GM21786 (cell line): ENCODE results near the gene WDFY1.
A peak's percentile ranks its signal among the peaks of the same experiment; 100 is the strongest.

Experiments used
- ATAC-seq: cut with Tn5 transposase; IDR thresholded peaks from one replicate; pipeline ENCODE4 v1.9.1; 2021; ENCODE audit not compliant: unreplicated experiment

WDFY1 gene

GRCh38 chr2:223865124-223865523 lies 80.0 kb downstream of the WDFY1 start:
- peak; percentile 34 for ATAC-seq

- ATAC-seq: no peak
Observed at GRCh38 chr2:223863491-223863890, 81.6 kb downstream of the WDFY1 start.

GRCh38 chr2:223860809-223861738 lies 84.1 kb downstream of the WDFY1 start:
- ATAC-seq: no peak

GRCh38 chr2:223859070-223859469 lies 86.1 kb downstream of the WDFY1 start:
- no peak for ATAC-seq

- peak; percentile 37 for ATAC-seq
Observed at GRCh38 chr2:223856584-223856983, 88.6 kb downstream of the WDFY1 start.

GRCh38 chr2:223856021-223856420 lies 89.1 kb downstream of the WDFY1 start:
- no peak for ATAC-seq

- ATAC-seq: no peak
Observed at GRCh38 chr2:223855426-223855825, 89.7 kb downstream of the WDFY1 start.

GRCh38 chr2:223854741-223855140 lies 90.4 kb downstream of the WDFY1 start:
- ATAC-seq: peak; percentile 61

GRCh38 chr2:223853425-223853837 lies 91.7 kb downstream of the WDFY1 start:
- ATAC-seq: peak; percentile 37

- ATAC-seq: no peak
Observed at GRCh38 chr2:223852281-223852795, 92.8 kb downstream of the WDFY1 start.

- no peak for ATAC-seq
Observed at GRCh38 chr2:223847410-223847809, 97.7 kb downstream of the WDFY1 start.

GRCh38 chr2:223846515-223846914 lies 98.6 kb downstream of the WDFY1 start:
- ATAC-seq: no peak

- peak; percentile 35 for ATAC-seq
Observed at GRCh38 chr2:223841436-223842190, 103.5 kb downstream of the WDFY1 start.

- peak; percentile 65 for ATAC-seq
Observed at GRCh38 chr2:223837287-223838061, 107.7 kb downstream of the WDFY1 start, which contains the start of gene AP1S3. AP1S3 (minus strand) TSS chr2:223837582; CDS start chr2:223837450, 132 bp downstream.

GRCh38 chr2:223835701-223836532 lies 109.2 kb downstream of the WDFY1 start:
- ATAC-seq: peak; percentile 60

GRCh38 chr2:223834431-223834830 lies 110.7 kb downstream of the WDFY1 start:
- ATAC-seq: no peak

GRCh38 chr2:223832241-223832903 lies 112.8 kb downstream of the WDFY1 start:
- no peak for ATAC-seq

- no peak for ATAC-seq
Observed at GRCh38 chr2:223829128-223829527, 116.0 kb downstream of the WDFY1 start.

GRCh38 chr2:223828314-223828713 lies 116.8 kb downstream of the WDFY1 start:
- no peak for ATAC-seq
